ENCODE results near the gene NQO2.
"Not testable (repeated sequence)": the region's sequence is repeated elsewhere in the genome, so short reads cannot be mapped to it uniquely, and the experiment has no call there.

Gene NQO2

DNA sequence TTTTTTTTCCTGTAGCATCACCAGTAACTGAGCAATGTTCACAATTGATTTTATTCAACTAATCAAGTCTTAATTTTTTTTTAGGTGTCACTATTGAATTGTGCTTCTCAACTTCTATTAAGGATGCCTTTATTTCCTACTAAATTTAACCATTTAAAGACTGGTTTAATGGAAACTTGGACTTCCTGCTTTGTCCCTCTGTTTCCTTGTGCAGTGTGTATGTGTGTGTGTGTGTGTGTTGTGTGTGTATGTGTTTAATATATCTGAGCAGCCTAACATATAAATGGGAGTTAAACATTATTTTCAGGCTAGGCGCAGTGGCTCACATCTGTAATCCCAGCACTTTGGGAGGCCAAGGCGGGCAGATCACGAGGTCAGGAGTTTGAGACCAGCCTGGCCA is 30.1 kb upstream of the NQO2 start:
- FAIRE-seq (no peak), DNase-seq (ENCODE audit: insufficient read length, low spot score) (no peak)

DNA sequence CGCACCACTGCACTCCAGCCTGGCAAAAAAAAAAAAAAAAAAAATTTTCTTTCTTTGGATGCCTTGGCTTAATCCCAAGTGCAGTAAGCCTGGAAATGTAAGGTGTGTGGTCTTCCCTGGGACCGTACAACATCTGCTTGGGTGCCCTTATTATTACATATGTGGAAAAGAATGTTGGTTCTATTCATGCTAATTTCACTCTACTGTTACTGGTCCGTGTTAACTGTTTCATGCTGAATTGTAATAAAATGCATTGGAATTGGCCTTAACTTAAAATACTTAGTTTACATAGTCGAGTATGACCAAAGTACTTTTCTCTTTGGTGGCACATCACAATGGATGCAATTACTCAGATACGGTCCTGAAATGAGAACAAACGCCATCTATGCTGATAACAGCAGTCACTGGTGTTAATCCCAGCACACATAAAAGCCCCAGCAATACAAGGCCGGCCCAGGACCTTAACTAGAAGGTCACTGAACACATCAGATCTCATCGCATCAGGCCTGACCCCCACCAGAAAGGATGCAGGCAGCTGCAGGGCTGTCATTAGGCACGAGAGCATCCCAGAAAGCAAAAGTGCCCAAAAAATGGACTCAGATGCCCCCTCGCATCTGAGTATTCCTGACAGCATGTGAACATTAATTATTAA is 29.5 kb upstream of the NQO2 start:
- DNase-seq (ENCODE audit: insufficient read length, low spot score) (no peak), FAIRE-seq (no peak)

DNA sequence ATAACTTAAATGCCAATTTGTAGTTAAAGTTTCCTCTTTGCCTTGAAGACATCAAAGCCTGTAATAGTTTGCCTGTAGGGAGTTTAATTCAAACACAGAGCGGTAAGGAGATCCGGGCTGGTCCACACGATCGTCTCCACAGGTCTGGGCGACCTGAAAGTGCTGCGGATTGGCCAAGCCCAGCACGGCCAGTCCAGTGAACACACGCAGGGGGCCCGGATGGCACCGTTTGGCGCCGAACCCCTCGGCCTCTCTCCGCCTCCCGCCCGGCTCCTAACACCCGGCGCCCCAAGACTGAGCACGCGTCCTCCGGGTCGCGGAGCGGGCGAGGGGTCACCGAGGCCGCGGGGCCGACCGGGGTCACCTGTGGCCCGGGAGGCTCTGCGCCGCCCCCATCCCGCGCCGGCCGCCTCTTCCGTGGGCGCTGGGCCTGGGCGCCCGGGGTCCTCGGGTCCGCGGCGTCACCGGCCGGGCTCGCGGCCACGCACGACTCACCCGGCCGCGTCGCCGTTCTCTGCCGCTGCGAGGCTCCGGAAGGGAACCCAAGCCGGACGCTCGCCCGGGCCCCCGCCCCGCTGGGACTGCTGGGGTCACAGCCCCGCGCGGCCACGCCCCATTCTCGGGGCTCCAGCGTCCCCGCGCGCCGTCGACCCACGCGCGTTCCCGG is 28.8 kb upstream of the NQO2 start:
- DNase-seq (ENCODE audit: insufficient read length, low spot score) = no peak
- no peak for FAIRE-seq

DNA sequence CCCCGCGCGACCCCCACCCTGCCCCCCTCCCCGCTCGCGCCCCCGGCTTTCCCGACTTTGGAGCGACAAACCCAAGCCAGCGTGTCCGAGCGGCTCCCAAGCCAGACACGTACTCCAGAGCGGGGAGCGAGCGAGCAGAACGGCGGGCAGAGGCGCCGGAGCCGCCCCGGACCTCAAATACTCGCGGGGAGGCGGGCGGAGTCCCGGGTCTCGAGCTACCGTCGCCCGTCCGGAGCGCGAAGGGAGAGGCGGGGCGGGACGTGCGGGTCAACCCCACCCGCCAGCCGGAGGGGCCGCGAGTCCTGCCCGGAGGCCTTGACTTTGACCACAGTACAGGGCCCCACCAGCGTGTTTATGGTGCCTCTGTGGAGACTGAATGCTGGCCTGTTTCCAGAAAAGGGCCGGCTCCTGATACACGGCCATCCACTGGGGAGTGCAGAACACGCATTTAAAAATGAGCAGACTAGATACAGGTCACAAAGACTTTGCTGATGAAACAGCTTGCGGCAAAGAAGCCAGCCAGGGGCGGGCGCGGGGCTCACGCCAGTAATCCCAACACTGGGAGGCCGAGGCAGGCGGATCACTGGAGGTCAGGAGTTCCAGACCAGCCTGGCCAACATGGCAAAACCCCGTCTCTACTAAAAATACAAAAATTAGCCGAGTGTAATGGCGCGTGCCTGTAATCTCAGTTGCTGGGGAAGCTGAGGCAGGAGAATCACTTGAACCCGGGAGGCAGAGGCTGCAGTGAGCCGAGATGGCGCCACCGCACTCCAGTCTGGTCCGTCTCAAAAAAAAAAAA is 28.1 kb upstream of the NQO2 start, which contains the start of gene SERPINB6:
Gene SERPINB6, minus strand, starts transcription at position 148 of the 799 bp plus-strand sequence. CDS start 12,235 bp downstream, outside the sequence.
- DNase-seq (ENCODE audit: insufficient read length, low spot score) (no peak), FAIRE-seq (no peak)

DNA sequence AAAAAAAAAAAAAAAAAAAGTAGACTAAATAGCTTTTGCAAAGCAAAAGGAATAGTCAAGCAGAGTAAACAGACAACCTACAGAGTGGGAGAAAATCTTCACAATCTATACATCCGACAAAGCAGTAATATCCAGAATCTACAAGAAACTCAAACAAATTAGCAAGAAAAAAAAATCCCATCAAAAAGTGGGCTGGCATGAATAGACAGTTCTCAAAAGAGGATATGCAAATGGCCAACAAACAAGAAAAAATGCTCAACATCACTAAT is 27.5 kb upstream of the NQO2 start:
- DNase-seq (ENCODE audit: insufficient read length, low spot score); FAIRE-seq: not testable (repeated sequence)

DNA sequence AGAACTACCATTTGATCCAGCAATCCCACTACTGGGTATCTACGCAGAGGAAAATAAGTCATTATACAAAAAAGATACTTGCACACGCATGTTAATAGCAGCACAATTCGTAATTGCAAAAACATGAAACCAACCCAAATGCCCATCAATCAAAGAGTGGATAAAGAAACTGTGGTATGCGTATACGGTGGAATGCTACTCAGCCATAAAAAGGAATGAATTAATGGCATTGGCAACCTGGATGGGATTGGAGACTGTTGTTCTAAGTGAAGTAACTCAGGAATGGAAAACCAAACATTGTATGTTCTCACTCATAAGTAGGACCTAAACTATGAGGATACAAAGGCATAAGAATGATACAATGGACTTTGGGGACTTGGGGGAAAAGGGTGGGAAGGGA is 27.0 kb upstream of the NQO2 start:
- not testable (repeated sequence) for DNase-seq (ENCODE audit: insufficient read length, low spot score); FAIRE-seq

DNA sequence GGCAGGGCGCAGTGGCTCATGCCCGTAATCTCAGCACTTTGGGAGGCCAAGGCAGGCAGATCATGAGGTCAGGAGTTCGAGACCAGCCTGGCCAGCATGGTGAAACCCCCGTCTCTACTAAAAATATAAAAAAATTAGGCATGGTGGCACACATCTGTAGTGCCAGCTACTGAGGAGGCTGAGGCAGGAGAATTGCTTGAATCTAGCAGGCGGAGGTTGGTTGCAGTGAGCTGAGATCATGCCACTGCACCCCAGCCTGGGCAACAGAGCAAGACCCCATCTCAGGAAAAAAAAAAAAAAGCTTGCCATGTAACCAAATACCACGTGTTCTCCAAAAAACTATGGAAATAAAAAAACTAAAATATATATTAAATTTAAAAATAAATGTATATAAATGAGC is 26.5 kb upstream of the NQO2 start:
- FAIRE-seq; DNase-seq (ENCODE audit: insufficient read length, low spot score): not testable (repeated sequence)

DNA sequence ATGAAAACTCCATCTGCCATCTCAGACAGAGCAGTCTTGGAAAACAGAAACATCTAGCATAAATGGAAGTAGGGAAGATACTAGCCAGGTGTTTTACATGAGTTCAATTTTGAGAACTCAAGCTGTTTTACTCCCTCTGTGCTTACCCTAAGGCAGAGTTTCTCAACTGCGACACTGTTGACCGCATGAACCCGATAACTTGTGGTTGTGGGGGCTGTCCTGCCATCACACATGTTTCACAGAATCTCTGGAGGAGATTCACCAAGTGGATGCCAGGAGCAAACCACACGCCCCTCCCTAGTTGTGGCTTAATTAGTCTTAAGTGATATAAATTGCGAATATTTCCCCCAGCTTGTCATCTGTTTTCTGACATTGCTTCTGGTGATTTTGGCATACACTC is 26.0 kb upstream of the NQO2 start:
- no peak for DNase-seq (ENCODE audit: insufficient read length, low spot score)
- FAIRE-seq = no peak

DNA sequence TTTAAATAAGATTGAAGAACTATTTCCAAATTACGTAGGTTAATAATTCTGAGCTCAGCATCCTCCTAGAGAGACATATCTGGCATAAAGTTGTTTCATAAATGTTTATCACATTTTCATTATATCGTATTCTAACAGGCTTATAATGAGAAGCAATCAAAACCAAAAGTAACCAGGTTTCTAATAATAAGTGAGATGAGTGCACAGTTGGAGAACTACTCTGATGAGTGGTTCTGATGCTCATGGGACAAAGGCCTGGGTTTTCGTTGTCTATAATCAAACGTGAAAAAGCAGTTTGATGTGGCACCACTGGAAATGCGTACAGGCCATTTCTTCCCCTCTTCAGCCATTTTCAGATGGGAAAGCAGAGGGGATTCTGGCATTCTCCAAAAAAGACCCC is 23.6 kb upstream of the NQO2 start:
- no peak for FAIRE-seq
- DNase-seq (ENCODE audit: insufficient read length, low spot score) = no peak

DNA sequence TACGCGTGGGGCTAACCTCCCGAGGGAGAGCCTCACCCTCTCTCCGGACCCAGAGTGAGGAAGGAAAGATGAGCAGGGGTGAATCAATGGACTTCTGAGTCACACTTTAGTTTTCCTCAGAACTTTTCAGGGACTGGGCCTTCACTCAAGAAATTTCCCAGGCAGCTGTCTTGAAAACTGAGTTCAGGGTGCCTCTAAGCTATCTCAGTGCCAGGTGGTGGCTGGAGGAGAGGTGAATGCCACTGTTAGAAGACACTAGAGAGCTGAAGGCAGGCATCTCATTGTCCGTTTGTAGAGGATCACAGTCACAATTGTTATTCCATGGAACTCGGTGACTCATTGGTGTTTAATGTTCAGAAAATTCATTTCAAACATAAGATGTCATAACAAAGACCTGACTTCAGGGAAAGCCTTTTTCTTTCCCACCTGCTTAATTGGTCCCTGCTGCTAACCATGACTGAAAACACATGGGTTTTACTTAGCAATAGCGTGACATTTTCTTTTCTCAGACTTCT is 23.1 kb upstream of the NQO2 start:
- no peak for FAIRE-seq
- no peak for DNase-seq (ENCODE audit: insufficient read length, low spot score)

DNA sequence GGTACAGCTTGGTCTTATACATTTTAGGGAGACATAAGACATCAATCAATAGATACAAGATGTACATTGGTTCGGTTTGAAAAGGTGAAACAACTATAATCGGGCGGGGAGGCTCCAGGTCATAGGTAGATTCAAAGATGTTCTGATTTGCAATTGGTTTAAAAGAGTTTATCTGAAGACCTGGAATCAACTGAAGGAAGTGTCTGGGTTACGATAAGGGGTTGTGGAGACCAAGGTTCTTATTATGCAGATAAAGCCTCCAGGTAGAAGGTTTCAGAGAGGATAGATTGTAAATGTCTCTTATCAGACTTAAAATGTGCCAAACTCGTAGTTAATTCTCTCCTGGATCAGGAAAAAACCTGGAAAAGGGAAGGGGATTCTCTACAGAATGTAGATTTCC is 22.4 kb upstream of the NQO2 start:
- FAIRE-seq (no peak), DNase-seq (ENCODE audit: insufficient read length, low spot score) (no peak)

DNA sequence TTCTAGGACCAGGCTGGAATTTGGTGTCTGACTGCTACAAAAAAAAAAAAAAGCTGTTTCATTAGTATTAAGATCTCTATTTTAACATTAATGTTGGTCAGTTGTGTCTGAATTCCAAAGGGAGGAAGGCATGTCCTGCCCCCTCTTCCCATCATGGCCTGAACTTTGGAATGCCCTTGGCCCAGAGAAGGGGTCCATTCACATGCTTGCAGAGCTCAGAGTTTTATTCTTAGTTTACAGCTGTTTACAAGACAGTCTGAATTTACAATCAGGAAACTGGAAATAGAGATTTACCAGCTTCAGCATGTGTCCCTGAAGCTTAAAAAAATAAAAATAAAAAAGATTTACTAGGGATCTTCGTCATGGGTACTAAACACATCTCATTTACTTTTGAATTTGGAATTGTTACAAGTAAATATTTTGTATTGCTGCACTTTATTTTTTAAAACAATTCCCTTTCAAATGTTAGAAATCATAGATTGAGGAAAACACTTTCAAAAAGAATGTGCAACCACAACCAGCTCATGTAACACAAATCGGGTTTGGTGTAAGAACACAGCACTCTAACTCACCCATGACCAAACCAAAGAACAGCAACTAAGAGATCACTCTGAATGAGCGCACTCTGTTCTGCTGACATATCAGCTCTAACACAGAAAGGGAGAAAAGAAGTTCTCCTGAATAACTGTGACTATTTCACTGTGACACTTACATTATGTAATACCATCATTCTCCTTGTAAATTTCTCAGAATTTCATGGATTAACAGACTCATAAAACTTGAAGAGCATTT is 21.7 kb upstream of the NQO2 start:
- FAIRE-seq (no peak), DNase-seq (ENCODE audit: insufficient read length, low spot score) (no peak)

DNA sequence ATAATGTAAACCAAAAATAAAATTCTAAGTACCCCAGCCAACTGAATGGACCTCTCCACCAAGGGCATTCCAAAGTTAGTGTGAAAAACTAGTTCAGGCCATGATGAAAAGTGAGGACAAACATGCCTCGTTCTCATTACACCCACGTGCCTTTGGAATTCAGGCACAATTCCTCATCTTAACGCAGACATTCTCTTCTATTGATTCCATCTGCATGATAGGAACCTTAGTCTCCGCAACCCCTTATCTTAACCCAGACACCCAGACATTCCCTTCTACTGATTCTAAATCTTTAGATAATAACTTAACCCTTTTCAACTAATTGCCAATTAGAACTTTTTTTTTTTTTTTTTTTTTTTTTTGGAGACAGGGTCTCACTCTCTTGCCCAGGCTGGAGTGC is 20.8 kb upstream of the NQO2 start:
- DNase-seq (ENCODE audit: insufficient read length, low spot score) (no peak), FAIRE-seq (no peak)

DNA sequence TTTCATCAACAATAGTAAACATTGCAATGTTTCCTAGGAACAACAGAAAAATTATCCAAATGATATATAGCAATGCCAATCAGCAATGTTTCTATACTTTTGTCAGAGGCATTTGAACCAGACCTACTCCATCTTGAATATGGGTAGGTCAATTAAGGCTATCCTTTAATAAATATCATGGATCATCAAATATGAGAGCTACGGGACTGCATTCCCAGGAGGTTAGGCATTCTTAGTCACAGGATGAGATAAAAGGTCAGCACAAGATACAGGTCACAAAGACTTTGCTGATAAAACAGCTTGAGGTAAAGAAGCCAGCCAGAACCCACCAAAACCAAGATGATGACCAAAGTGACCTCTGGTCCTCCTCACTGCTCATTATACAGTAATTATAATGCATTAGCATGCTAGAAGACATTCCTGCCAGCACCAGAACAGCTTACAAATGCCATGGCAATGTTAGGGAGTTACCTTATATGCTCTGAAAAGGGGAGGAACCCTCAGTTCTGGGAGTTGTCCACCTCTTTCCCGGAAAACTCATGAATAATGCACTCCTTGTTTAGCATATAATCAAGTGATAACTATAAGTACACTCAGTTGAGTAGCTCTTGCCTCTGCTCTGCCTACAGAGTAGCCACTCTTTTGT is 19.8 kb upstream of the NQO2 start:
- FAIRE-seq (no peak), DNase-seq (ENCODE audit: insufficient read length, low spot score) (no peak)

DNA sequence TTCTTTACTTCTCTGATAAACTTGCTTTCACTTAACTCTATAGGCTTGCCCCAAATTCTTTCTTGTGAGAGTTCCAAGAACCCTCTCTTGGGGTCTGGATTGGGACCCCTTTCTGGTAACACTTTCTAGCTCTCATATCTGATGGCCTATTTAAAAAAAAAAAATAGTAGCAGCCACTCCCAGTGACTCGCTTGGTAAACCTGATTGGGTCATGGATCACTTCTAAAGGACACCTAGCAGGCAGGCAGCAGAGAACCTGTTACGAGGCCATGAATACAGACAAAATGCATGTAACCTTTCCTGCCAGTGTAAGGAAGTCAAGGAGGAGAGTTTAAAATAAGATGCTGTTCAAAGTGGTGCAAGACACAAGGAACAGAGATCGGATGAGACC is 19.2 kb upstream of the NQO2 start:
- DNase-seq (ENCODE audit: insufficient read length, low spot score) (no peak), FAIRE-seq (no peak)

DNA sequence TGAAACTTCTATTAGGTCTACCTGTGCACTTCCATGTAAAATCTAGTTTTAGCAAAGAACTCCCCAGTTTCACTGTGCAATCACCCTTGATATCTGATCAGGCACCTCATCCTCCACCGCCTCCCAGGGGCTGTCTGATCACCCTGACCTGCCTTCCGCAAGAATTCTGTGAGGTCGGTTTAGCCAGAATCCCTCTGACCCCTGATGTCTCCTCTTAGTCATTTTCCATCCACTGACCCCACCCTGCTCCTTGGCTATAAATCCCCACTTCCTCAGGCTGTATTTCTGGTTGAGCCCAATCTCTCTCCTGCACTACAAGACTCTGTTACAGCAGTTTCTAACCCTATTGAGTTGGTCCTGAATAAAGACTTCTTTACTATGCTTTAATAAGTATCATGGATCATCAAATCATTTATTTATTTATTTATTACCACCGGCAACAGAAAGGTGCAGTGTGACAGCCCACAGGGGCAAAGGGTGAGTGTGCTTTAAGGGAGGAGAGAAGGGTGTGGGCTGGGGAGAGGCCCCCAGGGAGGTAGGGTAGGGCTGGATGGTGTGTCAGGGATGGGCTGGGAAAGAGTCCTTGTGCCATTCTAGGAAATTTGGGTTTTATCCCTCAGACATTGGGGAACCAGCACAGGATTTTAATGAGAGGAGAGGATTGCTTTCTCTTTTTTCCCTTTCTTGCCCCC is 17.1 kb upstream of the NQO2 start:
- no peak for DNase-seq (ENCODE audit: insufficient read length, low spot score)
- no peak for FAIRE-seq

DNA sequence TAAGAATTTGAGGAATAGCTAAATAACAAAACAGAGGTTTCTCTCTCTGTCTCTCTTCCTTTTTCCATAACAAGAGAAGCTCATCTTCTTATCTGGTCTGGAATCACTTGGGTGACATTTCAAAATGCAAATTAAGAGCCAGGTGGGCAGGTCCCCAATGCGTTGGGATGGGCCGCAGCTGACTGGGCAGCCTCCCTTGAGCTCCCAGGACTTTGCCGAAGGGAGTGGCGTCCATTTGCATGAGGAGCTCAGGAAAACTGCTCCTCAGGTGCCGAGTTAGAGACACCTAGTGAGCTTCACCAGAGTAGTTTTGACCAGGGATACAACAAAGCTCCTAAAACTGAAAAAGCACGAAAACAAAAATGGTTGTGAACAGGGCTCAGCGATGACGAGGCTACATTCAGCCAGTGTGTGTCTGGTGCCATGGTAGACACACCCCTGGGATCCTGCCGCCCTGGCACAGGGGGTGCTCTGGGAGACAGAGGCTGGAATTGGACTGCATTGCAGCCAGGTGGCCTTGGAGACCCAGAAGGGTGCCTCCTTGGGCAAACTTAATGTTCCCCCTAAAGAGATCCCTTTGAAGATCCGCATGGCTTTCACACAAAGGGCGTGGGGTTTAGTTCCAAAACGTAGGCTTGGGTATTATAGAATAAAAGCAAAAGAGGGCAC is 14.8 kb upstream of the NQO2 start:
- FAIRE-seq (no peak), DNase-seq (ENCODE audit: insufficient read length, low spot score) (no peak)

DNA sequence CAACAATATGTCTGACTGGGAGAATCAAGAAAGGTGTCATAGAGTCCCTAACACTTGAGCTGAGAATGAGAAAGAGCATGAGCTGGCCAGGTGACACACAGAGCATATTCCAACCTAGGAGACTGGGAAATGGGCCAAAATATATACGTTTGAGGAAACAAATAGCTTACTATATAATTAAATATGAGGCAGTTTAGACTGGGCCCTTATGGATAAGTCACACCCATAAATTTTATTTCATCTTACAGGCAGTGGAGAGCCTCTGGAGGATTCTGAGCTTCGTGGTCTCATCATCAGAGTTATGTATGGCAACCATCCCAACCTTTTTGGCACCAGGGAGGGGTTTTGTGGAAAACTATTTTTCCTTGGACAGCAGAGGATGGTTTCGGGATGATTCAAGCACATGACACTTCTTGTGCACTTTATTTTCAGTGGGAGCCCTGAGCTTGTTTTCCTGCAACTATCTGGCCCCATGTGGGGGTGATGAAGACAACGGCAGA is 12.9 kb upstream of the NQO2 start:
- no peak for FAIRE-seq
- no peak for DNase-seq (ENCODE audit: insufficient read length, low spot score)

DNA sequence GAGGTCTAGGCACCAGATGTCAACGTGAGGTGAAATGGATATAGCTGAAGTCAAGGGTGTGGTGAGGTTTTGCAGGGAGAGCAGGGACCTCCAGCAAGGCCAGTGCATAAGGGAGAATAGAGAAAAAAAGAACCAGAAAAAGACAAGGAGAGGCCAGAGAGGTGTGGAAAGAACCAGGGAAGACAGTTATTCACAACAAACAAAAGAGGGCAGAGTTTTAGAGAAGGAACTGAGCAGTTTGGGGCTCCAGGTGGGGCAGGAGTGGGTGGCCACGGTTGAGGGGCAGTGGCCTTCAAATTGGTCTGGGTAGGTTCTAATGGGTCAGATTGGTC is 11.6 kb upstream of the NQO2 start:
- DNase-seq (ENCODE audit: insufficient read length, low spot score) (no peak), FAIRE-seq (no peak)

Data from GM19239 (cell line).